IMR-90 (cell line): ENCODE results near the gene ZNF282. TPM values are rescaled to one million over a fixed set of nuclear protein-coding genes. Genes with fewer than 3 reads are reported as not detected.
A peak's percentile ranks its signal among the peaks of the same experiment; 100 is the strongest.

Experiments used
- ATAC-seq: fragments of 200-7000 bp; cut with Tn5 transposase; 2 replicates; pipeline ENCODE4 v1.9.1; 2020; ENCODE audit warnings: low read depth, mild to moderate bottlenecking, moderate library complexity
- BruUV-seq: library from RNA; stranded (reverse); fragments of 400-500 nt; replicated peaks from 2 replicates; lab custom pipeline; 2021; lab: Mats Ljungman, UMichigan
- CTCF ChIA-PET: fragments of 300-600 bp; formaldehyde crosslinking; extraction: SDS; loops from one replicate; lab custom pipeline; 2021; ENCODE audit warnings: antibody characterized with exemption; lab: Yijun Ruan, JAX
- POLR2A ChIA-PET: fragments of 300-600 bp; sonication (Branson Sonifier 250); formaldehyde crosslinking; loops from one replicate; lab custom pipeline; 2022; ENCODE audit warnings: antibody characterized with exemption; ENCODE audit not compliant: unreplicated experiment; lab: Charles Lee
- DNase-seq: peaks from one replicate; pipeline ENCODE4 v3.0.0; 2013
- H2AFZ ChIP-seq: replicated peaks from 2 replicates; pipeline ENCODE3; 2013; ENCODE audit warnings: low read length, mild to moderate bottlenecking; ENCODE audit not compliant: poor library complexity
- H2AK5ac ChIP-seq: 2 replicates; pipeline ENCODE4 v1.6.1; 2013; ENCODE audit warnings: low read depth, low read length, inconsistent platforms
- H2AK9ac ChIP-seq: replicated peaks from 2 replicates; pipeline ENCODE3; 2013; ENCODE audit warnings: mild to moderate bottlenecking, low read depth, low read length, moderate library complexity; ENCODE audit not compliant: poor library complexity
- H2BK120ac ChIP-seq: 2 replicates; pipeline ENCODE4 v1.6.1; 2013; ENCODE audit warnings: low read depth, low read length, inconsistent platforms
- H2BK15ac ChIP-seq: 3 replicates; pipeline ENCODE4 v1.6.1; 2013; ENCODE audit warnings: low read depth, low read length, inconsistent platforms
- H2BK20ac ChIP-seq: 2 replicates; pipeline ENCODE4 v1.6.1; 2013; ENCODE audit warnings: low read depth, mild to moderate bottlenecking, inconsistent platforms, low read length, moderate library complexity
- H2BK5ac ChIP-seq: 2 replicates; pipeline ENCODE4 v1.6.1; 2013; ENCODE audit warnings: mild to moderate bottlenecking, low read depth, low read length, inconsistent platforms; ENCODE audit not compliant: poor library complexity, severe bottlenecking
- H3K14ac ChIP-seq: replicated peaks from 2 replicates; pipeline ENCODE4 v1.6.1; 2013; ENCODE audit warnings: low read depth, low read length, inconsistent platforms
- H3K18ac ChIP-seq: 2 replicates; pipeline ENCODE4 v1.6.1; 2013; ENCODE audit warnings: low read depth, low read length, control low read depth
- H3K23ac ChIP-seq: 2 replicates; pipeline ENCODE4 v1.6.1; 2013; ENCODE audit warnings: low read depth, low read length, inconsistent platforms
- H3K27ac ChIP-seq: 2 replicates; pipeline ENCODE4 v1.5.1; 2013; ENCODE audit warnings: mild to moderate bottlenecking, control low read depth, low read length; ENCODE audit not compliant: insufficient read depth
- H3K27me3 ChIP-seq: 2 replicates; pipeline ENCODE4 v1.6.1; 2013; ENCODE audit warnings: low read length; ENCODE audit not compliant: control insufficient read depth, insufficient read depth
- H3K36me3 ChIP-seq: 2 replicates; pipeline ENCODE4 v1.6.1; 2013; ENCODE audit warnings: low read length, mixed read lengths; ENCODE audit not compliant: control insufficient read depth, insufficient read depth
- H3K4ac ChIP-seq: 2 replicates; pipeline ENCODE4 v1.6.1; 2013; ENCODE audit warnings: low read depth, low read length, inconsistent platforms
- H3K4me1 ChIP-seq: 2 replicates; pipeline ENCODE4 v1.6.1; 2013; ENCODE audit warnings: low read length, mixed read lengths; ENCODE audit not compliant: control insufficient read depth, insufficient read depth
- H3K4me2 ChIP-seq: 2 replicates; pipeline ENCODE4 v1.6.1; 2013; ENCODE audit warnings: low read depth, mild to moderate bottlenecking, control low read depth, low read length, moderate library complexity
- H3K4me3 ChIP-seq: 2 replicates; pipeline ENCODE4 v1.5.1; 2013; ENCODE audit warnings: low read depth, mild to moderate bottlenecking, control low read depth, low read length, moderate library complexity; ENCODE audit not compliant: insufficient read depth
- H3K56ac ChIP-seq: 2 replicates; pipeline ENCODE4 v1.6.1; 2013; ENCODE audit warnings: low read length, inconsistent platforms; ENCODE audit not compliant: insufficient read depth; ENCODE audit errors: extremely low read depth
- H3K79me1 ChIP-seq, 2 experiments: 2 replicates each; pipeline ENCODE4 v1.6.1; 2013; ENCODE audit warnings: low read length in 2 of 2, inconsistent platforms in 1 of 2, low read depth in 1 of 2
- H3K9ac ChIP-seq: 2 replicates; pipeline ENCODE4 v1.6.1; 2013; ENCODE audit warnings: low read depth, low read length, control low read depth
- H3K9me1 ChIP-seq: 2 replicates; pipeline ENCODE4 v1.6.1; 2013; ENCODE audit warnings: low read length, inconsistent platforms; ENCODE audit not compliant: insufficient read depth
- H3K9me3 ChIP-seq: 2 replicates; pipeline ENCODE4 v1.6.1; 2013; ENCODE audit warnings: low read length; ENCODE audit not compliant: control insufficient read depth, insufficient read depth
- H4K20me1 ChIP-seq: 2 replicates; pipeline ENCODE4 v1.6.1; 2013; ENCODE audit warnings: low read length, inconsistent platforms; ENCODE audit not compliant: insufficient read depth
- H4K5ac ChIP-seq: 2 replicates; pipeline ENCODE4 v1.6.1; 2013; ENCODE audit warnings: mild to moderate bottlenecking, low read depth, low read length, control low read depth
- H4K8ac ChIP-seq, 2 experiments: 2 replicates each; pipeline ENCODE4 v1.6.1; 2013; ENCODE audit warnings: low read depth in 2 of 2, low read length in 2 of 2, control low read depth in 1 of 2, inconsistent platforms in 1 of 2
- H4K91ac ChIP-seq: 2 replicates; pipeline ENCODE4 v1.6.1; 2013; ENCODE audit warnings: low read depth, low read length, inconsistent platforms; ENCODE audit not compliant: insufficient read depth
- BHLHE40 ChIP-seq: fragments of 150-350 bp; IDR thresholded peaks from 2 replicates; pipeline ENCODE4 v1.6.1; 2016; ENCODE audit warnings: mild to moderate bottlenecking, low read depth, low read length
- CHD1 ChIP-seq: IDR thresholded peaks from 2 replicates; pipeline ENCODE4 v1.6.1; 2012; ENCODE audit warnings: low read depth, low read length, improper control_type of control experiment
- FOS ChIP-seq: fragments of 150-350 bp; IDR thresholded peaks from 2 replicates; pipeline ENCODE4 v1.6.1; 2016; ENCODE audit warnings: low read depth, low read length
- MAZ ChIP-seq: IDR thresholded peaks from 2 replicates; pipeline ENCODE4 v1.6.1; 2012; ENCODE audit warnings: low read depth, mild to moderate bottlenecking, low read length, improper control_type of control experiment, moderate library complexity, borderline replicate concordance
- MXI1 ChIP-seq: IDR thresholded peaks from 2 replicates; pipeline ENCODE4 v1.6.1; 2012; ENCODE audit warnings: low read depth, mild to moderate bottlenecking, low read length, moderate library complexity, borderline replicate concordance
- NFE2L2 ChIP-seq: fragments of 150-350 bp; IDR thresholded peaks from 2 replicates; pipeline ENCODE4 v1.6.1; 2016; ENCODE audit warnings: low read depth, mild to moderate bottlenecking, low read length
- POLR2A ChIP-seq: IDR thresholded peaks from 2 replicates; pipeline ENCODE4 v1.6.1; 2012; ENCODE audit warnings: mild to moderate bottlenecking, low read depth, low read length
- RAD21 ChIP-seq: IDR thresholded peaks from 2 replicates; pipeline ENCODE4 v1.6.1; 2012; ENCODE audit warnings: low read length, improper control_type of control experiment
- RFX5 ChIP-seq: IDR thresholded peaks from 2 replicates; pipeline ENCODE4 v1.8.0; 2012; ENCODE audit warnings: low read depth, mild to moderate bottlenecking, low read length, moderate library complexity
- SMC3 ChIP-seq: fragments of 150-350 bp; IDR thresholded peaks from 2 replicates; pipeline ENCODE4 v1.6.1; 2016; ENCODE audit warnings: low read depth, mild to moderate bottlenecking, antibody characterized with exemption, low read length, moderate library complexity
- WGBS, 2 experiments: methylation state at CpG; one replicate each; pipeline versions ENCODE4 v1.1.5 to v1.1.7; 2013; ENCODE audit warnings: missing lambda C conversion rate in 2 of 2; ENCODE audit not compliant: insufficient read length in 1 of 2; ENCODE audit errors: extremely low coverage in 2 of 2; 5-methylcytosine and 5-hydroxymethylcytosine counted together
- dilution Hi-C: fragments of 300-500 bp; cut with HindIII; formaldehyde crosslinking; loops from one replicate; pipeline ENCODE4 v1.14.3; 2018; ENCODE audit warnings: low sequenced_read_pairs; ENCODE audit not compliant: unreplicated experiment
- in situ Hi-C: fragments of 300-500 bp; cut with MboI; formaldehyde crosslinking; loops from 3 replicates; pipeline ENCODE4 v1.14.3; 2019; ENCODE audit warnings: low sequenced_read_pairs, inconsistent platforms, mixed read lengths
- intact Hi-C: fragments of 100-400 bp; cut with micrococcal nuclease; formaldehyde crosslinking; loops from 2 replicates; pipeline ENCODE4 v1.10.0; 2022
- polyA plus RNA-seq, 3 experiments: library from polyadenylated mRNA; depleted of rRNA; stranded (reverse); fragments of >200 nt; gene quantifications; 2 replicates each; pipeline ENCODE4 v1.2.3, GENCODE V29; 2012; ENCODE audit warnings: low replicate concordance in 1 of 3
- total RNA-seq: library from RNA; depleted of rRNA; stranded (reverse); fragments of >200 nt; gene quantifications from 2 replicates; pipeline ENCODE4 v1.2.3, GENCODE V29; 2012
- TF ChIP-seq, protein P1 (sequence below): fragments of 150-350 bp; IDR thresholded peaks from 2 replicates; pipeline ENCODE4 v1.6.1; 2017; ENCODE audit warnings: mild to moderate bottlenecking, antibody characterized with exemption, low read length, low read depth
- TF ChIP-seq, protein P2 (sequence below): conservative IDR thresholded peaks from 2 replicates; pipeline ENCODE4 v1.5.1; 2012; ENCODE audit warnings: mild to moderate bottlenecking, low read depth, low read length, improper control_type of control experiment

Gene ZNF282
- total and polyA plus RNA-seq, 2 of the 4 experiments (the other 2 are of a cell fraction): 7.2 to 11.9 TPM

DNA sequence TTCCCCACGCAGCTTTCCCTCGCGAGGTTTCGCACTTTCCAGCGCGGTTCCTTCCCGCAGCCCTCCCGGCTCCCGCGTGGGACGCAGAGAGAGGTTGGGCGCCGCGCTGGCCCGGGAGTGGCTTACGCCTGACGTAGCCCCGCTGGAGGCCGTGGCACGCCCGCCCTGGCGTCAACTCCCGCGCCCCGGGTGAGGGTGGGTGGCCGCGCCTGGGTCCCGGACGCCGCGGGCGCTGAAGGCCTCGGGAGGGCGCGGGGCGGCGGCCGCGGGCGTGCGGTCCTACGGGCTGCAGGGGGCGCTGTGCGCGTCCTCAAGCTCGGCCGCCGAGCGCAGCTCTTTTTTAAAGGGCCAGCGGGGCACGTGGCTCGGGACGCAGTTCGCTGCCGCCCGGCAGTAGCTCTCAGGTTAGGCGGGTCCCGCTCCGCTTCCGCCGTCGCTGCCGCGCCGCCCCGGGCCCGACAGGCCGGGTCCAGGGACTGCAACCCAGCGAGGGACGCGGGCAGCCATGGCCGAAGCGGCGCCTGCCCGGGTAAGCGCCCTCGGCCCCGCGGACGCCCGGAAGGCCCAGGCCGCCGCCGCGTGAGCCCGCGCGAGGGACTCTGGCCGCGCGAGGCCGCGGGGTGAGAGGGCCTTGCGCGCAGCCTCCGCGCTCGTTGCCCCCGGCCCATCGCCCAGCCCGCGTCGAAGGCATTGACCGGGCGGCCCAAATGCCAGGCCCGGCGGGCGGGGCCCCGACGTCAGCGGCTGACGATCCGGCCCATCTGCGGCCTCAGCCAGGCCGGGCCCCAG lies 66.7 kb downstream of the ZNF282 start, which contains the start of gene ZNF783:
ZNF783 (plus strand) TSS at position 368 of the 789 bp plus-strand sequence; CDS start at position 506, 138 bp downstream.
- ChIA-PET CTCF (interaction anchor here (1.3 to 1.8 kb wide), 6 partner anchors 9 to 162 kb away, joined by 3 to 10 read pairs (median 7); no protein-coding TSS in a partner anchor), POLR2A (interaction anchor here (1.3 kb wide), 1 partner anchor 198 kb away, joined by 4 read pairs; the partner anchor contains the start of gene ZNF777)
- DNase-seq (peak; percentile 85), ATAC-seq (peak; percentile 94)
- no peak within 1 kb of the TSS for H2BK15ac ChIP-seq
- H3K18ac ChIP-seq: peak within 1 kb of the TSS; percentile 38; the same call in 1 of the 2 replicates
- peak within 1 kb of the TSS; percentile 96 for H4K5ac ChIP-seq
- 0 out of 2 replicates have a peak, but pooled peaks cover under 1% of the 10 kb centered on the region for H3K9me1 ChIP-seq
- peak within 1 kb of the TSS; percentile 95 for H2AFZ ChIP-seq
- H2AK5ac ChIP-seq: peak within 1 kb of the TSS; percentile 82
- TF ChIP-seq CHD1: no peak
- peak; percentile 62; the same call in 1 of the 2 replicates for TF ChIP-seq MAZ
- TF ChIP-seq BHLHE40: peak; percentile 59
- TF ChIP-seq, protein P1, sequence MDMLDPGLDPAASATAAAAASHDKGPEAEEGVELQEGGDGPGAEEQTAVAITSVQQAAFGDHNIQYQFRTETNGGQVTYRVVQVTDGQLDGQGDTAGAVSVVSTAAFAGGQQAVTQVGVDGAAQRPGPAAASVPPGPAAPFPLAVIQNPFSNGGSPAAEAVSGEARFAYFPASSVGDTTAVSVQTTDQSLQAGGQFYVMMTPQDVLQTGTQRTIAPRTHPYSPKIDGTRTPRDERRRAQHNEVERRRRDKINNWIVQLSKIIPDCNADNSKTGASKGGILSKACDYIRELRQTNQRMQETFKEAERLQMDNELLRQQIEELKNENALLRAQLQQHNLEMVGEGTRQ: peak; percentile 82
- TF ChIP-seq RFX5: no peak
- peak; percentile 77; the same call in 1 of the 2 replicates for TF ChIP-seq MXI1
- TF ChIP-seq NFE2L2: no peak
- TF ChIP-seq, protein P2, sequence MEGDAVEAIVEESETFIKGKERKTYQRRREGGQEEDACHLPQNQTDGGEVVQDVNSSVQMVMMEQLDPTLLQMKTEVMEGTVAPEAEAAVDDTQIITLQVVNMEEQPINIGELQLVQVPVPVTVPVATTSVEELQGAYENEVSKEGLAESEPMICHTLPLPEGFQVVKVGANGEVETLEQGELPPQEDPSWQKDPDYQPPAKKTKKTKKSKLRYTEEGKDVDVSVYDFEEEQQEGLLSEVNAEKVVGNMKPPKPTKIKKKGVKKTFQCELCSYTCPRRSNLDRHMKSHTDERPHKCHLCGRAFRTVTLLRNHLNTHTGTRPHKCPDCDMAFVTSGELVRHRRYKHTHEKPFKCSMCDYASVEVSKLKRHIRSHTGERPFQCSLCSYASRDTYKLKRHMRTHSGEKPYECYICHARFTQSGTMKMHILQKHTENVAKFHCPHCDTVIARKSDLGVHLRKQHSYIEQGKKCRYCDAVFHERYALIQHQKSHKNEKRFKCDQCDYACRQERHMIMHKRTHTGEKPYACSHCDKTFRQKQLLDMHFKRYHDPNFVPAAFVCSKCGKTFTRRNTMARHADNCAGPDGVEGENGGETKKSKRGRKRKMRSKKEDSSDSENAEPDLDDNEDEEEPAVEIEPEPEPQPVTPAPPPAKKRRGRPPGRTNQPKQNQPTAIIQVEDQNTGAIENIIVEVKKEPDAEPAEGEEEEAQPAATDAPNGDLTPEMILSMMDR: peak; percentile 81
- TF ChIP-seq POLR2A: no peak
- TF ChIP-seq FOS: no peak
- peak; percentile 24; the same call in 1 of the 2 replicates for TF ChIP-seq SMC3
- TF ChIP-seq RAD21: peak; percentile 44
- no TSS peak for BruUV-seq
- peaks cover 22 to 29% of the 10 kb centered on the region in 2 experiments for H3K79me1 ChIP-seq
- H3K4me1 ChIP-seq: peaks cover 7% of the 10 kb centered on the region
- intact Hi-C loops: loop anchor here (5.0 kb wide), 1 partner anchor 360 kb away; no protein-coding TSS in a partner anchor
- H4K20me1 ChIP-seq: no peaks in the 10 kb centered on the region
- H3K27me3 ChIP-seq: no peaks in the 10 kb centered on the region
- H3K14ac ChIP-seq: peak within 1 kb of the TSS; percentile 76
- peak within 1 kb of the TSS; percentile 73 for H3K9ac ChIP-seq
- peak within 1 kb of the TSS; percentile 66 for H2BK5ac ChIP-seq
- H3K4ac ChIP-seq: peak within 1 kb of the TSS; percentile 74
- H3K9me3 ChIP-seq: no peaks in the 10 kb centered on the region
- H2BK20ac ChIP-seq: no peak within 1 kb of the TSS
- peak within 1 kb of the TSS; percentile 86 for H3K4me2 ChIP-seq
- H4K91ac ChIP-seq: peak within 1 kb of the TSS; percentile 83
- in situ Hi-C loops: no loop called here
- dilution Hi-C loops: no loop called here
- peak within 1 kb of the TSS; percentile 76; the same call in 1 of the 2 replicates for H3K23ac ChIP-seq
- H3K4me3 ChIP-seq: peak within 1 kb of the TSS; percentile 61
- peaks cover 18% of the 10 kb centered on the region for H3K36me3 ChIP-seq
- peak within 1 kb of the TSS; percentile 54 for H3K27ac ChIP-seq
- peak within 1 kb of the TSS; percentile 12; the same call in 1 of the 2 replicates for H2BK120ac ChIP-seq
- H4K8ac ChIP-seq: peak within 1 kb of the TSS; percentile 90 to 95
- H3K56ac ChIP-seq: peak within 1 kb of the TSS; percentile 5; the same call in 1 of the 2 replicates
- 2% methylated on average over 67 of the region's 115 CpGs; no CpG with 5 or more reads in 1 of the 2 experiments for WGBS, 2 experiments
- H2AK9ac ChIP-seq: peak within 1 kb of the TSS; percentile 93
